Keratinocyte (primary cell): ENCODE data around the gene CLSTN1.

Experiments used
- EZH2 ChIP-seq: IDR thresholded peaks from one replicate; pipeline ENCODE4 v1.6.1; 2012; ENCODE audit warnings: inconsistent platforms, mild to moderate bottlenecking, low read length, moderate library complexity
- TF ChIP-seq, protein P1 (sequence below), 3 experiments: IDR thresholded peaks in 1 of 3; conservative IDR thresholded peaks in 1 of 3; optimal IDR thresholded peaks in 1 of 3; 2 replicates in 2 of 3; 3 replicates in 1 of 3; pipeline versions ENCODE3 to v1.5.1; 2011; ENCODE audit warnings: low read length in 3 of 3, mild to moderate bottlenecking in 3 of 3, moderate library complexity in 2 of 3, control low read depth in 1 of 3, inconsistent platforms in 1 of 3; ENCODE audit not compliant: insufficient read depth in 2 of 3; ENCODE audit errors: extremely low read depth in 1 of 3

DNA sequence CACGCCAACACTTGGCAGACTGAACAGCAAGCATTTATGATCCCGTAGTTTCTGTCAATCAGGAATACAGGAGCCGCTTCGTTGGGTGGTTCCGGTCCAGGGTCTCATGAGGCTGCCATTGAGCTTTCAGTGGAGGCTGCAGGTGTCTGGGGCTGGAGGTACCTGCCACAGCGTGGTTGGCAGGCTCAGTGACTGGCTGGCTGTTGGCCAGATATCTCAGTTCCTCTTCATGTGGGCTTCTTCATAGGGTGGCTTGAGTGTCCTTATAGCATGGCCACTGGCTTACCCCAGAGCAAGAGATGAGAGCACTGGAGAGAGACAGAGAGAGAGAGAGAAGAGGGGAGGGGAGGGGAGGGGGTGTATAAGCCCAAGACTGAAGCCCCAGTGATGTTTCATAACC is 142.9 kb downstream of the CLSTN1 start:
- no peak for TF ChIP-seq EZH2
- TF ChIP-seq, protein P1, sequence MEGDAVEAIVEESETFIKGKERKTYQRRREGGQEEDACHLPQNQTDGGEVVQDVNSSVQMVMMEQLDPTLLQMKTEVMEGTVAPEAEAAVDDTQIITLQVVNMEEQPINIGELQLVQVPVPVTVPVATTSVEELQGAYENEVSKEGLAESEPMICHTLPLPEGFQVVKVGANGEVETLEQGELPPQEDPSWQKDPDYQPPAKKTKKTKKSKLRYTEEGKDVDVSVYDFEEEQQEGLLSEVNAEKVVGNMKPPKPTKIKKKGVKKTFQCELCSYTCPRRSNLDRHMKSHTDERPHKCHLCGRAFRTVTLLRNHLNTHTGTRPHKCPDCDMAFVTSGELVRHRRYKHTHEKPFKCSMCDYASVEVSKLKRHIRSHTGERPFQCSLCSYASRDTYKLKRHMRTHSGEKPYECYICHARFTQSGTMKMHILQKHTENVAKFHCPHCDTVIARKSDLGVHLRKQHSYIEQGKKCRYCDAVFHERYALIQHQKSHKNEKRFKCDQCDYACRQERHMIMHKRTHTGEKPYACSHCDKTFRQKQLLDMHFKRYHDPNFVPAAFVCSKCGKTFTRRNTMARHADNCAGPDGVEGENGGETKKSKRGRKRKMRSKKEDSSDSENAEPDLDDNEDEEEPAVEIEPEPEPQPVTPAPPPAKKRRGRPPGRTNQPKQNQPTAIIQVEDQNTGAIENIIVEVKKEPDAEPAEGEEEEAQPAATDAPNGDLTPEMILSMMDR (optimal IDR thresholded peaks at IDR 0.05 in 1 of 3, IDR thresholded peaks at IDR 0.05 in 1 of 3, conservative IDR thresholded peaks at IDR 0.05 in 1 of 3; ENCODE audit: extremely low read depth in 1 of 3, insufficient read depth in 2 of 3, low read length in 3 of 3), result no peak
